LNCAP (cell line): ENCODE results near the gene NLGN1.

Experiments
- TF ChIP-seq, protein P1 (sequence below): fragments of 450-650 bp; IDR thresholded peaks from 2 replicates; pipeline ENCODE4 v1.5.1; 2017; ENCODE audit warnings: mild to moderate bottlenecking

Gene NLGN1

DNA sequence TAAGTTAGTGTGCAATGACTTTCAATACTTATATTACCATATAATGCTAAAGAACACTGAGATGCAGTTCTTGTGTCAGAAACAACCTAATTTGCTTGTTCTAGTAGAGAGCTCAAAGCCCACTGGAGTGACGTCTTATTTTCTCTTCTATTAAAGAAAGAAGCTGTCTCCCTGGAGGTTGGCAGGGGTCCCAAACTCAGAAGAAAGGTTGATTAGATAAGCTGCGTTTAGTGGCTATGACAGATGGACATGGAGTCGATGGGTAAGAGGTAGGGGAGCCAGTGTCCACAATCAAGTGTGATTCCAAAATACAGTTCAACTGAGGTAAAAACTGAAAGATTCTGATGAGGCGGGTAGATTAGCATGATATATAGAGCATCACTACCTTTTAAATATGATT is 363.6 kb downstream of the NLGN1 start:
- TF ChIP-seq, protein P1, sequence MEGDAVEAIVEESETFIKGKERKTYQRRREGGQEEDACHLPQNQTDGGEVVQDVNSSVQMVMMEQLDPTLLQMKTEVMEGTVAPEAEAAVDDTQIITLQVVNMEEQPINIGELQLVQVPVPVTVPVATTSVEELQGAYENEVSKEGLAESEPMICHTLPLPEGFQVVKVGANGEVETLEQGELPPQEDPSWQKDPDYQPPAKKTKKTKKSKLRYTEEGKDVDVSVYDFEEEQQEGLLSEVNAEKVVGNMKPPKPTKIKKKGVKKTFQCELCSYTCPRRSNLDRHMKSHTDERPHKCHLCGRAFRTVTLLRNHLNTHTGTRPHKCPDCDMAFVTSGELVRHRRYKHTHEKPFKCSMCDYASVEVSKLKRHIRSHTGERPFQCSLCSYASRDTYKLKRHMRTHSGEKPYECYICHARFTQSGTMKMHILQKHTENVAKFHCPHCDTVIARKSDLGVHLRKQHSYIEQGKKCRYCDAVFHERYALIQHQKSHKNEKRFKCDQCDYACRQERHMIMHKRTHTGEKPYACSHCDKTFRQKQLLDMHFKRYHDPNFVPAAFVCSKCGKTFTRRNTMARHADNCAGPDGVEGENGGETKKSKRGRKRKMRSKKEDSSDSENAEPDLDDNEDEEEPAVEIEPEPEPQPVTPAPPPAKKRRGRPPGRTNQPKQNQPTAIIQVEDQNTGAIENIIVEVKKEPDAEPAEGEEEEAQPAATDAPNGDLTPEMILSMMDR, result no peak

DNA sequence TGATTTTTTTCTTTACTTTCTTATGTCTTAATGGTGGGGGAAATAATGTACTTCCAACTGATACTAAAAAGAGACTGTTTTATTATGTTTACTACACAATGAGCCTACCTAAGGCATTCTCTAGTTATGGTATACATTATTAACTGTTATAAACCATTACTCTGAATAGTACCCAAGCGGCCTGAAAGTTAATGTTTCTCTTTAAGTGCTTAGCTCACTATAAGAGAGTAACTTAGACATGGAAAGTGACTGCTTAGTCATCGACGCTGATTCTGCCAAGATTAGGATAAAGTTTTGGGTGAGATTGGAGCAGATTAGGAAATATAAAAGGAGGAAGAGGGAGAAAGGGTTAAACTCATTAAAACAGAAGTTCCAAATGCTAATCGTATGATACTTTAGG is 365.0 kb downstream of the NLGN1 start:
- TF ChIP-seq, protein P1, result no peak

DNA sequence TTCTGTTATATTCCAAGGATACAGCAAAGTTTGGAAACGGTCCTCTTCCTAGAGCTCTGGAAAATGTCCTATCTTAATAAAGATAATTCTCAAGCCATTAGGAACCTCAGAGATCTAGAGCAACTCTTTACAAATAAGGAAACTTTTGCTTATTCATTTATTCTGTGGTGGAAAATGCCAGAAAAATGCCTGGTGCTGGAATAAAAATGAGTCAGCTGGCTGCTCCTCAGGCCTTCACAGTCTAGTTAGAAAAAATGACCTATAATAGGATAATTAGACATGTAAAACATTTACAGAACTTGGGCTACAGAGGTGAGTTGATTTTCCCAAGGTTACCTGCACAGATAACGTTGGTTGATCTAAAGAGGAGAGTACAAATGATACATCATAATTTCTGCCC is 372.5 kb downstream of the NLGN1 start:
- TF ChIP-seq, protein P1, result no peak

DNA sequence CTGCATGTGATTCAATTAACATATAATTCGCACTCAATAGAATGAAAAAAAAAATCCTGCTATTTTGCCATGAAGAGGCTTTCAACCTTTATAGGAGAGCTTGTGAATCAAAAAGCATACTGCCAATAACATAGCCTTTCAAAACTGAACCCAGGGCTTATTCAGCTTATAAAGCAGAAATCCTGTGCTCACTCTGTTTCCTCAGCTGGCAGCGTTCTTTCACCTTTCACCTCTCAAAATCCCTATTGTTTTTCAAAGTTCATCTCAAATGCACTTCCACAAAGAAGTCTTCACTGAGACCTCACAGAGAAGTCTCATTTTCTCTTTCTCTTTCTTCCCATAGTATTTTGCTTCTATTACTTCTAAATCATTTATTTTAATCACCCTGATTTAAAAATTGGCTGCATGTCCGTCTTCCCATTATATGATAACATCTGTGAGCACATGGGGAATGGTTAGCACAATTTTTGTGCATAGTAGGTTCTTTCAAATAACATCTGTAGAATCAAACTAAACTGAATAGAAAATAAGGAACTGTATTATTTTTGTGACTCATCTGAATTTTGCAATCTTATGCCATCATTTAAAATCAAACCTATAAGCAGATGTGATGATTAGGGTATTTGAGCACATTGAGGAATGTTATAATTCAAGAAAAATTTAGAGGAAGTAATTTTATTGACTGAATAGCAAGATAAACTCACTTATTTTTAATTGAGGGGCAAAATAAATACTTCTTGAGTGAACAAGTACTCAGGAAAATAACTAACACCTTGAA is 373.4 kb downstream of the NLGN1 start:
- TF ChIP-seq, protein P1, result no peak

DNA sequence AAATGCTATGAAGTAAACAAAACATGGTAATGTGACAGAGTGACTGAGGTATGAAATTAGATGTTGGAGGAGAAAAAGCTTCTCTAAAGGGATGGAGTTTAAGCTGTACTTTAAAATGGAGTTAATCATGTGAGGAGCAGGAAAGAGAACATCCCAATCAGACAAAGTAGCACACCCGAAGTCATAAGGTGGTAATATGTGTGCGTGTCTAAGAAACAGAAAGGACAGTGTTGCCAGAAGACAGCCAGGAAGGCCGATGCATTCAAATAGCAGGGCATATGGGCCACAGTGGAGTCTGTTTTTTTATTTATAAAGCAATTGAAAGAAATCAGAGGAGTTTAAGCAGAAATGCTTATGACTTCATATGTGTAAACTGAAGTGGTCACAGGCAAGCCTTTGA is 376.3 kb downstream of the NLGN1 start:
- TF ChIP-seq, protein P1, result no peak

DNA sequence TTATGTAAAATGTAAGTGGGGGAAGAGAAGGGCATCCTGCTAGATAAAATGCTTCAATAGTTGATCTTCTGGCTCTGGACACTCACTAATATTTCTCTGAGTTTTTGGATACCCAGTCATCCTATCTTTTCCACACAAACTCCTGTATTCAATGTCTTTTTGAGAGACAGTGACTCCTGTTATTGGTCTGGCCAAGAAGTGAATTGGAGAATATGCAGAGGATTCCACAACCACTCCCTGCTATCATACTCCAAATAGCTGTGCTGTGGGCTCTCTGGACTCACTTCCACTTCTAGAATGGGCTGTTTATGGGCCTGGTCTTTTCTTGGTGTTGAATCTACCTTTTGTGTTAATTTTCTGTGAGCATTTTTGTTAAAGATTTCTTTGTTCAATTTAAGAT is 376.8 kb downstream of the NLGN1 start:
- TF ChIP-seq, protein P1, result no peak

DNA sequence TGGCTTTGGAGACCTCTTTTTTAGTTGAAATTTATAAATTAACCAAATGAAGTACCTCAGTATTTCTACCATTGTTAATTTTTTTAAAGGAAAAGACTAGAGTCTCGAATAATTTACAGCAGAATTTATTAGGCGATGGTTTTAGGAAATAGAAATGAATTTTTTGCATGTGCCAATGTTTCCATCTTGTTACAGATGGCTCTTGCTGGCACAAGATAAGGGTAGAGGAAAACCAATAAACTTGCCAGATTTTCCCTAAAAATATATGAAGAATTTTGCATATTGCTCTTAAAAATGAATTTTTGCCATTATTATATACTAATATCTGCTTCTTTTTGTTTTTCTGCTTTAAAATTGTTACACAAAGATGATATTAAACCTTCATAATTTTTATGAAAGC is 380.7 kb downstream of the NLGN1 start:
- TF ChIP-seq, protein P1, result no peak

DNA sequence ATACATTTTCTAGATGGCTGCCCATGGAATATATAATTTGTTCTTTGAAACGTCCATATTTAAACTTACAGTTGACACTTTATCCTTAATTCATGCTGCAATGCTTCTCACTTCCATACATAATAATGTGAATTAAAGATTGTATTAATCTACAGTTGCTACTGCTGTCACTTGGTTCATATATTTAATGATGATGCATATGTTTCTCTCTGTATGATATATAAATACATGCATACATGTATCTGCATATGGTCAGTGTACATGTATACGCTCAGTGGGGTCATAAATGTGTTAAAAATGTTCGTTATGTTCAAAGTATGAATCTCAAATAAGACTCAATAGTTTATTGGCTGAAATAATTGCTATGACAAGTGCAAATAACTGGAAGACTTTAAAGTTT is 382.5 kb downstream of the NLGN1 start:
- TF ChIP-seq, protein P1, result no peak
